AG04449 (cell line): Measurements from ENCODE around the gene EYS.
A peak's percentile ranks its signal among the peaks of the same experiment; 100 is the strongest.
"Not testable (repeated sequence)": the region's sequence is repeated elsewhere in the genome, so short reads cannot be mapped to it uniquely, and the experiment has no call there.

ENCODE experiments used
- CTCF ChIA-PET: fragments of 350-600 bp; formaldehyde crosslinking; extraction: SDS; loops from one replicate; lab custom pipeline; 2021; ENCODE audit warnings: antibody characterized with exemption; lab: Yijun Ruan, JAX
- POLR2A ChIA-PET: fragments of 400-600, 350-600 bp; formaldehyde crosslinking; extraction: SDS; loops from one replicate; lab custom pipeline; 2020; ENCODE audit warnings: antibody characterized with exemption, inconsistent platforms; lab: Yijun Ruan, JAX
- DNase-seq: peaks from one replicate; pipeline ENCODE4 v3.0.0-alpha.2; 2010; ENCODE audit warnings: low read depth, low spot score
- H3K4me3 ChIP-seq: 2 replicates; pipeline ENCODE4 v1.5.1; 2011; ENCODE audit warnings: low read depth, mild to moderate bottlenecking, control low read depth, low read length
- CTCF ChIP-seq: IDR thresholded peaks from one replicate; pipeline ENCODE4 v1.5.1; 2011; ENCODE audit warnings: mild to moderate bottlenecking, moderate library complexity, low read length, control low read depth, inconsistent platforms; ENCODE audit not compliant: insufficient read depth; ENCODE audit errors: missing control alignments

Gene EYS

GRCh38 chr6:63740709-63741108 lies 1966.3 kb downstream of the EYS start:
- CTCF ChIA-PET: interaction anchor here (1.5 to 2.5 kb wide), 2 partner anchors 8 to 24 kb away, joined by 4 to 7 read pairs; no protein-coding TSS in a partner anchor
- no peak for TF ChIP-seq CTCF
- POLR2A ChIA-PET: no interaction called here
- H3K4me3 ChIP-seq: no peak overlapping the region
- DNase-seq: peak; percentile 12

GRCh38 chr6:63739094-63739687 lies 1967.8 kb downstream of the EYS start:
- ChIA-PET CTCF (interaction anchor here (0.8 to 2.5 kb wide), 2 partner anchors 10 to 141 kb away, joined by 3 to 7 read pairs; no protein-coding TSS in a partner anchor), POLR2A (no interaction called here)
- no peak for TF ChIP-seq CTCF
- H3K4me3 ChIP-seq: no peak overlapping the region
- no peak for DNase-seq

- CTCF ChIA-PET, DNase-seq, POLR2A ChIA-PET, H3K4me3 ChIP-seq: not testable (repeated sequence)
These were observed 1968.8 kb downstream of the EYS start for GRCh38 chr6:63738190-63738589.

- CTCF ChIA-PET: no interaction called here
- POLR2A ChIA-PET: no interaction called here
- no peak for TF ChIP-seq CTCF
- DNase-seq: no peak
- no peak overlapping the region for H3K4me3 ChIP-seq
These were observed 1972.1 kb downstream of the EYS start for GRCh38 chr6:63734923-63735322.

GRCh38 chr6:63732336-63732735 lies 1974.7 kb downstream of the EYS start:
- CTCF ChIA-PET: interaction anchor here (1.0 to 2.1 kb wide), 3 partner anchors 32 to 134 kb away, joined by 4 to 6 read pairs (median 4); no protein-coding TSS in a partner anchor

GRCh38 chr6:63731930-63732329 lies 1975.1 kb downstream of the EYS start:
- no peak for DNase-seq

More at GRCh38 chr6:63732336-63732735, 1974.7 kb downstream of the EYS start:
- TF ChIP-seq CTCF: no peak
- no peak overlapping the region for H3K4me3 ChIP-seq
- no peak for DNase-seq
- POLR2A ChIA-PET: no interaction called here

More at GRCh38 chr6:63731930-63732329, 1975.1 kb downstream of the EYS start:
- ChIA-PET POLR2A (no interaction called here), CTCF (interaction anchor here (1.0 to 2.1 kb wide), 3 partner anchors 32 to 133 kb away, joined by 4 to 6 read pairs (median 4); no protein-coding TSS in a partner anchor)
- H3K4me3 ChIP-seq: no peak overlapping the region
- no peak for TF ChIP-seq CTCF
